Dedifferentiated amniotic fluid mesenchymal stem cell (primary cell): ENCODE measurements around the gene SCRN3.
"Not testable (repeated sequence)": the region's sequence is repeated elsewhere in the genome, so short reads cannot be mapped to it uniquely, and the experiment has no call there.

ENCODE experiments used
- DNase-seq: peaks from one replicate; pipeline ENCODE4 v3.0.0-alpha.2; 2016; ENCODE audit errors: extremely low spot score

The SCRN3 gene

GRCh38 chr2:174395284-174395968 is at the start of gene SCRN3:
Gene SCRN3 (plus strand): TSS chr2:174395730. CDS start chr2:174398284, 2,554 bp downstream.
- DNase-seq: peak; percentile 40

GRCh38 chr2:174350018-174350417 is 45.5 kb upstream of the SCRN3 start:
- DNase-seq: no peak

DNA sequence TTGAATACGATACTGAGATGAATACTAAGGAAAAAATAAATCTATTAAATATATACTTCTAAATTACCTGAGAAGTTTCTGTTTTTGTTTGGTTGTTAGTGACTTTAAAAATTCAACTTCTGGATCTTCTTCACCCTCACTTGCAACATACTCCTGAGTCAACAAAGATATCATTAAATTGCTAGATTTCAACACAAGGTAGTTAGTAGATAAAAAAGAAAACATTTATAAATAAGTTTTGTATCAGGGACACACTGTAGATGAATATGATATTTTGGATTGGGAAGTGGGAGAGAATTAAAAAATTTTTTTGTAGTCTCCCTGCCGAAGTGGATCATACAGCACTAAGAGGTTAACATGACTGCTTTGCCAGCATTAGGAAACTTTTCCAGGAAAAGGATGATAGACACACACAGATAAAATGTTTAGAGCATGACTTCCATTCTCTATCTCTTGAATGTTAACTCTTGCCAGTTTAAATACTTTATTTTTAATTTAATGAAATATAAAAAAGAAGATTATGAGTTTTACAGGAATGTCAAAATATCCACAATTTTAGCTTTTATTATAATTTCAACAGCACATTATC is 44.8 kb upstream of the SCRN3 start:
- no peak for DNase-seq

DNA sequence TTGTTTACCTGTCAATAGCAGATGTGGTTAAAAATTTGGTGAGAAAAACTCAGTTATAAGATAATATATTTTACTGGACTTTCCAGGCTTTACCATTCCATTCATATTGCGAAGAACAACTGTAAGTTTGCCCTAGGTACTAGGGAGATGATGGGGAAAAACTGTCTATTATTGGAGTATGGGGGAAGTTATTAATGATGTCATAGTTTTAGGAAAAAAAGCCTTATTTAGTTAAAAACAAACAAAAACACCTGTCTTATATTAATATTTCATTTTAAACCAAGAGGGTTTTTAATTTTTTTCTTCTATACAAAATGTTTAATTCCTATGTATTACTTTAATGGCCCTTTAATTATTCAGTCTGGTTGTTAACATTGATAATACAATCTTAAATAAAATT is 42.5 kb upstream of the SCRN3 start:
- no peak for DNase-seq

DNA sequence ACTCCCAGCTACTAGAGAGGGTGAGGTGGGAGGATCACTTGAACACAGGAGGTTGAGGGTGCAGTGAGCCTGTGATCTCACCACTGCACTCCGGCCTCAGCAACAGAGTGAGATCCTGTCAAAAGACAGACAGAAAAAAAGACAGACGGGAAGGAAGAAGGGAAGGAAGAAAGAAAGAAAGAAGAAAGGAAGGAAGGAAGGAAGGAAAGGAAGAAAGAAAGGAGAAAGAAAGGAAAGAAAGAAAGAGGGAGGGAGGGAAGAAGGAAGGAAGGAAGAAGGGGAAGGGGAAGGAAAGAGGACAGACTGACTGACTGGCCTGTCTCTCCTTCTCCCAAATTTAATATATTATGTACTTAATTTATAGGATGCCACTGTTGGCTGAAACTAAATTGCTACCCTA is 39.2 kb upstream of the SCRN3 start:
- DNase-seq: no peak

DNA sequence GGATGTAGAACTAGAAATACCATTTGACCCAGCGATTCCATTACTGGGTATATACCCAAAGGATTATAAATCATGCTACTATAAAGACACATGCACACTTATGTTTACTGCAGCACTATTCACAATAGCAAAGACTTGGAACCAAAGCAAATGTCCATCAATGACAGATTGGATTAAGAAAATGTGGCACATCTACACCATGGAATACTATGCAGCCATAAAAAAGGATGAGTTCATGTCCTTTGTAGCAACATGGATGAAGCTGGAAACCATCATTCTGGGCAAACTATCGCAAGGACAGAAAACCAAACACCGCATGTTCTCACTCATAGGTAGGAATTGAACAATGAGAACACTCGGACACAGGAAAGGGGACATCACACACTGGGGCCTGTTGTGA is 35.9 kb upstream of the SCRN3 start:
- not testable (repeated sequence) for DNase-seq

DNA sequence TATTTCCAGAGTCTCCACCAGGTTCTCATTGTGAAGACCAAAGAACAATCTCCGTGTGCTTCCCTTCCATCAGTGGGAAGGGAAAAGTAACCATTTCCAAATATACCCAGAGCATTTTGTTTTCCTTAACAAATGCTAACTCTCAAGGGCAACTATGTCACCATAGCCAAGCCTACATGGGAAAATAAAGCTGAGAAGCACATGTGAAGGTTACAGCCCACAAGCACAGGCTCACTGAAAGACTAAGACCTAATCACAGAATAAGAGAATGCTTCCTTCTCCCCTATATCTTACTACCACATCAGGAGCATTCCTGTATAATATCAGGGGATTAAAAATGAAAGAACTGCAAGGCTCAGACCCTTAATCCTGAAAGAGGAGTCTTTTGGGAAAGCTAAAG is 32.6 kb upstream of the SCRN3 start:
- no peak for DNase-seq

GRCh38 chr2:174363492-174364225 is 31.9 kb upstream of the SCRN3 start:
- DNase-seq: not testable (repeated sequence)

GRCh38 chr2:174364628-174365027 is 30.9 kb upstream of the SCRN3 start:
- DNase-seq: no peak

DNA sequence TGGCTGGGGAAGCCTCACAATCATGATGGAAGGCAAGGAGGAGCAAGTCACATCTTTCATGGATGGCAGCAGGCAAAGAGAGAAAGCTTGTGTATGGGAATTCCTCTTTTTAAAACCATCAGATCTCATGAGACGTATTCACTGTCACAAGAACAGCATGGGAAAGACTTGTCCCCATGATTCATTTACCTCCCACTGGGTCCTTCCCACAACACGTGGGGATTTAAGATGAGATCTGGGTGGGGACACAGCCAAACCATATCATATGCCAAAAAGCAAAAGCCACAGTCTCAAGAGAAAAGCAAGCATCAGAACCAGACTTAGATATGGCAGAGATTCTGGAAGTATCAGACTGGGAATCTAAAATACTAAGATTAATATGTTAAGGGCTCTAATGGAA is 30.0 kb upstream of the SCRN3 start:
- no peak for DNase-seq

DNA sequence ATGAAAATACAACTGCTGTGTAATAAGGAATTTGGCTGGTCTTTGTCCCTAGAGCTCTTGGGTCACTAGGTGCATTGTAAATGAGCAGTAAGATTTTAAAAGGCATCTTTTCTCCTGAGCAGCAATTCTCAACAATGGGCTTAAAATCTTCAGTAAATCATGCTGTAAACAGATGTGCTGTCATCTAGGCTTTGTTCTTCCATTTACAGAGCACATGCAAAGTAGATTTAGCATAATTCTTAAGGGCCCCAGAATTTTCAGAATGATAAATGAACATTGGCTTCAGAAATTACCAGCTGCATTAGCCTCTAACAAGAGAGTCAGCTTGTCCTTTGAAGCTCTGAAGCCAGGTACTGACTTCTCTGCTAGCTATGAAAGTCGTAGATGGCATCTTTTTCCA is 26.8 kb upstream of the SCRN3 start:
- no peak for DNase-seq

DNA sequence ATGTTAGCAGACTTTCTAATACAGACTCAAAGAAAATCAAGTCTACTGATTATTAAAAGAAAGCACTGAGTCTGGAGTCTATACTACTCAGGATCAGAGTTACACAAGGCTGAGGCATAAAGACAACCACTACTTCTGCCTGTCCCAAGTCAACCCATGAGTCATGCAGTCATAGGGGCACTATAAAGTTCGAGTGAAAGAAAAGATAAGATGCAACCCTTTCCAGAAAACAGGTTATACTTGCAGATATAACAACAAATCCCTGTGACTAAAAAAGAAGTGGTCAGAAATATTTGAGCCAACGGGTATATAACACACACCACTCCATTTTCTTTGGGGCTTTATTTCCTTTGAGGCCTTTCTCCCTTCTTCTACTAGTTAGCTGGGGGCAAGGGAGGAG is 18.6 kb upstream of the SCRN3 start:
- DNase-seq: no peak

DNA sequence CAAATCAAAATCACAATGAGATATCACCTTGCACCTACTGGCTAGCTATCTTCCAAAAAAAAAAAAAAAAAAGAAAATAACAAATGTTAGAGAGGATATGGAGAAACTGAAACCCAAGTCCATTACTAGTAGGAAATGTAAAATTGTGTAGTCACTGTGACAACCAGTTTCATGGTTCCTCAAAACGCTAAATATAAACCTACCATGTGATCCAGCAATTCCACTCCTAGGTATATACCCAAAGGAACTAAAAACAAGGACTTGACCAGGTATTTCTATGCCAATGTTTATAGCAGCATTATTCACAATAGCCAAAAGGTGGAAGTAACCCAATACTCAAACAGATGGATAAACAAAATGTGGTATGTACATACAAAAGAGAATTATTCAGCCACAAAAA is 11.7 kb upstream of the SCRN3 start:
- DNase-seq: no peak

- DNase-seq: no peak
These were observed 10.3 kb upstream of the SCRN3 start for GRCh38 chr2:174385201-174385600.

- DNase-seq: not testable (repeated sequence)
These were observed 6.8 kb upstream of the SCRN3 start for GRCh38 chr2:174388706-174389105.

DNA sequence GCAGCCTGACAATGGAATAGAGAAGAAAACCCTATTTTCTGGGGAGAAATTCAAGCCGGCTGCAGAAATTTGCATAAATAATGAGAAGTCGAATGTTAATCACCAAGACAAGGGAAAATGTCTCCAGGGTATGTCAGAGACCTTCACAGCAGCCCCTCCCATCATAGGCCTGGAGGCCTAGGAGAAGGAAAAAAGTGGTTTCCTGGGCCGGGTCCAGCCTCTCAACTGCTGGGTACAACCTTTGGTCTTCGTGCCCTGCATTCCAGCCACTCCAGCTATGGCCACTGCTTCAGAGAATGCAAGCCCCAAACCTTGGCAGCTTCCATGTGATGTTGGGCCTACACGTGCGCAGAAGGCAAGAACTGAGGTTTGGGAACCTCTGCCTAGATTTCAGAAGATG is 6.0 kb upstream of the SCRN3 start:
- no peak for DNase-seq

DNA sequence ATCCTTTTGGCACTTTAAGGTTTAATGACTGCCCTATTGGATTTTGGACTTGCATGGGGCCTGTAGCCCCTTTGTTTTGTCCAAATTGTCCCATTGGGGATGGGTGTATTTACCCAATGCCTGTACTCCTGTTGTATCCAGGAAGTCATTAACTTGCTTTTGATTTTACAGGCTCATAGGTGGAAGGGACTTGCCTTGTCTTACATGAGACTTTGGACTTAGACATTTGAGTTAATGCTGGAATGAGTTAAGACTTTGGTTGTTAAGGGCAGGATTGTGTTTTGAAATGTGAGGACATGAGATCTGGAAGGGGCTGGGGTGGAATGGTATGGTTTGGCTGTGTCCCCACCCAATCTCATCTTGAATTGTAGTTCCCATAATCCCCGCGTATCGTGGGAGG is 5.2 kb upstream of the SCRN3 start:
- DNase-seq: not testable (repeated sequence)

- no peak for DNase-seq
These were observed 2.8 kb upstream of the SCRN3 start for GRCh38 chr2:174392706-174393105.

DNA sequence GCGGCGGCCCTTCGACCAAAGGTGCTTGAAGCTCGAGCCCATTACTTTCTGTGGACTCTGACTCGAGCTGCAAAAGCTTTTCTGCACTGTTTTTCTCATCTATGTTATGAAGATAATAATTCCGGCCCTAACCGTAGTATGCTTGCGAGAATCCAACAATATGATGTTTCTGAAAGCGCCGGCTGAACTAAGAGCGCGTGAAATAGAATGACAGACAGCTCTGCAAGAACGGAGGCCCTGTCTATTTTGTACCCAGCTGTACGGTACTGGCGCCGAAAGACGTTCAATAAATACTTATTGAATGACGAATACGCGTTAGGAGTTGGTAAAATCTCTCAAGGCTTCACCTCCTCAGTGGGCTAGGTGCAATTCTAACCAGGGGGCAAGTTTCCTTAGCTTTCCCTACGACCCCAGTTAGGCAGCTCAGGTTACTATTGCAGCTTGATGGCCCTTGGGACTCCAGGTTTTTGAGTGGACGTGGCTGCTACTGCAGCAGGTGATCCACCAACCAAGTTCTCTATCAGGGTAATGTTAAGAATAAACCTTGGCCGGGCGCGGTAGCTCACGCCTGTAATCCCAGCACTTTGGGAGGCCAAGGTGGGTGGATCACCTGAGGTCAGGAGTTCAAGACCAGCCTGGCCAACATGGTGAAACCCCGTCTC is 570 bp downstream of the SCRN3 start:
- no peak for DNase-seq

GRCh38 chr2:174397773-174398172 is 2.2 kb downstream of the SCRN3 start:
- no peak for DNase-seq

- DNase-seq: no peak
These were observed 3.6 kb downstream of the SCRN3 start for GRCh38 chr2:174399171-174399570.

DNA sequence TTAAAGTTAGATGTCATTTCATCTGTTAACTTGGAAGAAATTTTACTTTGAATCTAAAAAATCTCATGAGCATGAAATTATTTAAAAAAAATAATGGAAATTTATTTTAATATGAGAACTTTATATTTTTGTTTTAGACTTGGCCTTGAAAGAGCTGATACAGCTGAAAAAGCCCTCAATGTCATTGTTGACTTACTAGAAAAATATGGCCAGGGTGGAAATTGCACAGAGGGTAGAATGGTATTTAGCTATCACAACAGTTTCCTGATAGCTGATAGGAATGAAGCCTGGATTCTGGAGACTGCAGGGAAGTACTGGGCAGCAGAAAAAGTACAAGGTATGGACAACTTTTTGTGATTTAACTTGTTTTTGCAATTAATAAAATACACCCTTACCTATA is 5.3 kb downstream of the SCRN3 start:
- DNase-seq: no peak

GRCh38 chr2:174403628-174404027 is 8.1 kb downstream of the SCRN3 start:
- DNase-seq: no peak
